HCT116 (cell line): ENCODE results near the gene SLC2A13. TPM values are rescaled to one million over a fixed set of nuclear protein-coding genes. Genes with fewer than 3 reads are reported as not detected.

Source experiments
- ATAC-seq: fragments of 200-7000 bp; cut with Tn5 transposase; 2 replicates; pipeline ENCODE4 v1.9.1; 2020; ENCODE audit warnings: mild to moderate bottlenecking, moderate library complexity
- BruUV-seq: library from RNA; stranded (reverse); fragments of 400-500 nt; replicated peaks from 2 replicates; lab custom pipeline; 2021; lab: Mats Ljungman, UMichigan
- CTCF ChIA-PET: fragments of 300-600 bp; sonication (Branson Sonifier 250); formaldehyde crosslinking; loops from one replicate; lab custom pipeline; 2021; ENCODE audit warnings: antibody characterized with exemption; lab: Charles Lee
- POLR2A ChIA-PET: fragments of 300-600, 350-600 bp; sonication (Branson Sonifier 250); formaldehyde crosslinking; loops from one replicate; lab custom pipeline; 2021; ENCODE audit warnings: antibody characterized with exemption; lab: Charles Lee
- RAD21 ChIA-PET, 2 experiments: fragments of 300-600 bp; sonication (Branson Sonifier 250); formaldehyde crosslinking; loops; one replicate each; lab custom pipeline; 2023; ENCODE audit warnings: low total read pairs in 2 of 2; ENCODE audit not compliant: uncharacterized antibody in 2 of 2, unreplicated experiment in 2 of 2, low non-redundant PET in 1 of 2; lab: Charles Lee
- DNase-seq: peaks from one replicate; pipeline ENCODE4 v3.0.0-alpha.2; 2010; ENCODE audit warnings: low read depth, low spot score
- H2AFZ ChIP-seq: fragments of 200-600 bp; shearing (Covaris generic), sonication (generic); 2 replicates; pipeline ENCODE4 v1.6.1; 2017; ENCODE audit warnings: low read depth, mixed run types, mixed read lengths, antibody characterized with exemption, low read length; ENCODE audit not compliant: poor library complexity, severe bottlenecking
- H3K27ac ChIP-seq: 2 replicates; pipeline ENCODE4 v1.5.1; 2012; ENCODE audit warnings: low read depth, low read length
- H3K27me3 ChIP-seq: fragments of 200-600 bp; sonication (generic); 2 replicates; pipeline ENCODE4 v1.6.1; 2016; ENCODE audit warnings: mixed run types, low read length, mixed read lengths; ENCODE audit not compliant: insufficient read depth
- H3K36me3 ChIP-seq, 2 experiments: fragments of 200-500 bp in 1 of 2; fragments of 200-600 bp in 1 of 2; sonication (Bioruptor generic) in 1 of 2; sonication (generic) in 1 of 2; 2 replicates each; pipeline versions ENCODE4 v1.5.1 to v1.6.1; 2014 to 2016; ENCODE audit warnings: low read length in 2 of 2, inconsistent platforms in 1 of 2, mixed read lengths in 1 of 2, mixed run types in 1 of 2; ENCODE audit not compliant: insufficient read depth in 2 of 2, control insufficient read depth in 1 of 2
- H3K4me1 ChIP-seq, 2 experiments: fragments of 200-600 bp in 1 of 2; sonication (generic) in 1 of 2; 2 replicates each; pipeline versions ENCODE4 v1.5.1 to v1.6.1; 2012 to 2017; ENCODE audit warnings: low read length in 2 of 2, inconsistent platforms in 1 of 2, mild to moderate bottlenecking in 1 of 2, mixed read lengths in 1 of 2, mixed run types in 1 of 2, moderate library complexity in 1 of 2; ENCODE audit not compliant: insufficient read depth in 2 of 2, control insufficient read depth in 1 of 2
- H3K4me2 ChIP-seq: fragments of 200-600 bp; sonication (generic); 2 replicates; pipeline ENCODE4 v1.6.1; 2017; ENCODE audit warnings: mixed run types, low read length, mixed read lengths
- H3K4me3 ChIP-seq, 2 experiments: fragments of 200-600 bp in 1 of 2; sonication (generic) in 1 of 2; replicated peaks in 1 of 2; 2 replicates each; pipeline ENCODE4 v1.5.1; 2011 to 2016; ENCODE audit warnings: low read length in 2 of 2, control low read depth in 1 of 2, low read depth in 1 of 2, mild to moderate bottlenecking in 1 of 2, mixed read lengths in 1 of 2, mixed run types in 1 of 2
- H3K79me2 ChIP-seq: fragments of 200-600 bp; sonication (generic); 2 replicates; pipeline ENCODE4 v1.6.1; 2017; ENCODE audit warnings: mild to moderate bottlenecking, mixed run types, low read length, moderate library complexity, mixed read lengths; ENCODE audit not compliant: insufficient read depth
- H3K9ac ChIP-seq: fragments of 200-600 bp; sonication (generic); 2 replicates; pipeline ENCODE4 v1.6.1; 2016; ENCODE audit warnings: low read length, mixed read lengths
- H3K9me2 ChIP-seq: fragments of 200-600 bp; sonication (generic), shearing (Covaris generic); 2 replicates; pipeline ENCODE4 v1.6.1; 2017; ENCODE audit warnings: mixed run types, mild to moderate bottlenecking, moderate library complexity; ENCODE audit not compliant: insufficient read depth
- H3K9me3 ChIP-seq, 2 experiments: fragments of 200-500 bp in 1 of 2; fragments of 200-600 bp in 1 of 2; sonication (Bioruptor generic) in 1 of 2; sonication (generic) in 1 of 2; 2 replicates each; pipeline ENCODE4 v1.6.1; 2014 to 2017; ENCODE audit warnings: low read length in 2 of 2, mixed read lengths in 2 of 2, inconsistent platforms in 1 of 2, low read depth in 1 of 2, mild to moderate bottlenecking in 1 of 2, mixed run types in 1 of 2, moderate library complexity in 1 of 2; ENCODE audit not compliant: control insufficient read depth in 1 of 2, insufficient read depth in 1 of 2
- H4K20me1 ChIP-seq: fragments of 200-600 bp; sonication (generic), shearing (Covaris generic); 2 replicates; pipeline ENCODE4 v1.6.1; 2017; ENCODE audit warnings: mixed run types, mild to moderate bottlenecking, moderate library complexity; ENCODE audit not compliant: insufficient read depth
- ATF3 ChIP-seq: IDR thresholded peaks from 2 replicates; pipeline ENCODE4 v1.6.1; 2012
- CBX3 ChIP-seq: IDR thresholded peaks from 2 replicates; pipeline ENCODE4 v1.6.1; 2012; ENCODE audit warnings: low read depth
- EGR1 ChIP-seq: IDR thresholded peaks from 2 replicates; pipeline ENCODE4 v1.6.1; 2012; ENCODE audit warnings: low read depth
- ELF1 ChIP-seq: IDR thresholded peaks from 2 replicates; pipeline ENCODE4 v1.6.1; 2012; ENCODE audit warnings: low read depth, borderline replicate concordance
- EZH2 ChIP-seq: fragments of 200-600 bp; sonication (generic); IDR thresholded peaks from 2 replicates; pipeline ENCODE4 v1.6.1; 2017; ENCODE audit warnings: antibody characterized with exemption, mixed run types
- EZH2phosphoT487 ChIP-seq: fragments of 200-600 bp; IDR thresholded peaks from 2 replicates; pipeline ENCODE4 v1.6.1; 2018; ENCODE audit warnings: antibody characterized with exemption, borderline replicate concordance
- FOSL1 ChIP-seq: IDR thresholded peaks from 2 replicates; pipeline ENCODE4 v1.6.1; 2012; ENCODE audit warnings: low read depth
- MAX ChIP-seq: IDR thresholded peaks from 2 replicates; pipeline ENCODE4 v1.6.1; 2012
- POLR2A ChIP-seq: IDR thresholded peaks from 2 replicates; pipeline ENCODE4 v1.7.0; 2011; ENCODE audit warnings: borderline replicate concordance; ENCODE audit not compliant: insufficient read depth, insufficient read length; ENCODE audit errors: extremely low read depth
- RAD21 ChIP-seq: IDR thresholded peaks from 2 replicates; pipeline ENCODE4 v1.6.1; 2012; ENCODE audit warnings: low read depth, mild to moderate bottlenecking
- REST ChIP-seq: IDR thresholded peaks from 2 replicates; pipeline ENCODE4 v1.6.1; 2012; ENCODE audit warnings: low read depth
- SP1 ChIP-seq: IDR thresholded peaks from 2 replicates; pipeline ENCODE4 v1.6.1; 2012; ENCODE audit warnings: low read depth
- SRF ChIP-seq: IDR thresholded peaks from 2 replicates; pipeline ENCODE4 v1.6.1; 2012; ENCODE audit warnings: low read depth
- YY1 ChIP-seq: IDR thresholded peaks from 2 replicates; pipeline ENCODE4 v1.6.1; 2011; ENCODE audit warnings: low read length, low read depth, moderate library complexity, mild to moderate bottlenecking; ENCODE audit not compliant: insufficient replicate concordance; ENCODE audit errors: extremely low read depth
- ZFX ChIP-seq: fragments of 450-650 bp; IDR thresholded peaks from 2 replicates; pipeline ENCODE4 v1.6.1; 2017
- intact Hi-C: fragments of 100-400 bp; cut with micrococcal nuclease; formaldehyde crosslinking; loops from 2 replicates; pipeline ENCODE4 v1.10.0; 2022
- total RNA-seq: library from RNA; stranded (reverse); gene quantifications from one replicate; pipeline ENCODE4 v1.2.1, GENCODE V29; 2021; ENCODE audit not compliant: unreplicated experiment

SLC2A13 gene
- total RNA-seq, 1 experiment from 2014 or later = 6.8 TPM

GRCh38 chr12:39946361-39947280 lies 159.3 kb downstream of the SLC2A13 start:
- Histone ChIP-seq H3K4me3 (no peak overlapping the region), H3K27me3 (no peaks in the 10 kb centered on the region), H4K20me1 (no peaks in the 10 kb centered on the region), H3K36me3 (no peaks in the 10 kb centered on the region), H3K27ac (no peak overlapping the region), H3K9me3 (no peaks in the 10 kb centered on the region), H3K4me2 (no peak overlapping the region), H3K79me2 (no peaks in the 10 kb centered on the region), H3K4me1 (peaks cover 0 to 8% of the 10 kb centered on the region in 2 experiments; a peak in 2 of 4 replicates), H2AFZ (no peak overlapping the region), H3K9me2 (no peaks in the 10 kb centered on the region), H3K9ac (no peak overlapping the region)
- ChIA-PET CTCF (no interaction called here), POLR2A (no interaction called here), RAD21 (no interaction called here)
- ATAC-seq = no peak
- DNase-seq = no peak
- intact Hi-C loops = no loop called here
- BruUV-seq = no TSS peak
- TF ChIP-seq SP1 (no peak), FOSL1 (no peak), RAD21 (no peak), EGR1 (no peak), POLR2A (no peak), REST (no peak), YY1 (no peak), MAX (no peak), SRF (no peak), EZH2phosphoT487 (no peak), ATF3 (no peak), ELF1 (no peak), EZH2 (no peak), CBX3 (no peak), ZFX (no peak)
- TF ChIP-seq, all 23 proteins: peak for 0
